PC-9 (cell line): Measurements from ENCODE around the gene ZNF410.

Experiments
- EZH2 ChIP-seq: fragments of 200-600 bp; sonication (generic); IDR thresholded peaks from 2 replicates; pipeline ENCODE4 v1.8.0; 2017; ENCODE audit warnings: antibody characterized with exemption, low read depth
- TF ChIP-seq, protein P1 (sequence below): fragments of 200-600 bp; sonication (generic); conservative IDR thresholded peaks from 2 replicates; pipeline ENCODE4 v1.6.1; 2017; ENCODE audit warnings: mixed run types, antibody characterized with exemption, mild to moderate bottlenecking, moderate library complexity

DNA sequence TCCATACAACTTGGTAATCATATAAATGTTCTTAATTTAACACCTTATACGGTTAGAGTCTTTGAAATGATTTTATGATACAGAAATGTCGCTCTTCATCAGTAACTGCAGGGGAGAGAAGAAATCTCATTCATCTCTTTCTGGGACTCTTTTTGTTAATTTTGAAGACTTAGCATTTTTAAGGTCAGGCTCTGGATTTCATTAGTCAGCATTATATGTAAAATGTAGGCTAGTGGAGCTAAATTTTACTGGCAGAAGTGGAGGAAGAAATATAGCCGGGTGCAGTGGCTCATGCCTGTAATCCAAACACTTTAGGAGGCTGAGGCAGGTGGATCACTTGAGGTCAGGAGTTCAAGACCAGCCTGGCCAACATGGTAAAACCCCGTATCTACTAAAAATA lies 39.7 kb upstream of the ZNF410 start:
- TF ChIP-seq, protein P1, sequence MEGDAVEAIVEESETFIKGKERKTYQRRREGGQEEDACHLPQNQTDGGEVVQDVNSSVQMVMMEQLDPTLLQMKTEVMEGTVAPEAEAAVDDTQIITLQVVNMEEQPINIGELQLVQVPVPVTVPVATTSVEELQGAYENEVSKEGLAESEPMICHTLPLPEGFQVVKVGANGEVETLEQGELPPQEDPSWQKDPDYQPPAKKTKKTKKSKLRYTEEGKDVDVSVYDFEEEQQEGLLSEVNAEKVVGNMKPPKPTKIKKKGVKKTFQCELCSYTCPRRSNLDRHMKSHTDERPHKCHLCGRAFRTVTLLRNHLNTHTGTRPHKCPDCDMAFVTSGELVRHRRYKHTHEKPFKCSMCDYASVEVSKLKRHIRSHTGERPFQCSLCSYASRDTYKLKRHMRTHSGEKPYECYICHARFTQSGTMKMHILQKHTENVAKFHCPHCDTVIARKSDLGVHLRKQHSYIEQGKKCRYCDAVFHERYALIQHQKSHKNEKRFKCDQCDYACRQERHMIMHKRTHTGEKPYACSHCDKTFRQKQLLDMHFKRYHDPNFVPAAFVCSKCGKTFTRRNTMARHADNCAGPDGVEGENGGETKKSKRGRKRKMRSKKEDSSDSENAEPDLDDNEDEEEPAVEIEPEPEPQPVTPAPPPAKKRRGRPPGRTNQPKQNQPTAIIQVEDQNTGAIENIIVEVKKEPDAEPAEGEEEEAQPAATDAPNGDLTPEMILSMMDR, result no peak
- TF ChIP-seq EZH2, result no peak
